ENCODE measurements around the gene ELFN1. TPM values are rescaled to one million over a fixed set of nuclear protein-coding genes. Genes with fewer than 3 reads are reported as not detected.

The ELFN1 gene
- total and polyA plus RNA-seq, 2 donors (not counting 3 experiments of a cell fraction or from before 2014, with no cell fraction given) = 0.37 to 1.0 TPM

DNA sequence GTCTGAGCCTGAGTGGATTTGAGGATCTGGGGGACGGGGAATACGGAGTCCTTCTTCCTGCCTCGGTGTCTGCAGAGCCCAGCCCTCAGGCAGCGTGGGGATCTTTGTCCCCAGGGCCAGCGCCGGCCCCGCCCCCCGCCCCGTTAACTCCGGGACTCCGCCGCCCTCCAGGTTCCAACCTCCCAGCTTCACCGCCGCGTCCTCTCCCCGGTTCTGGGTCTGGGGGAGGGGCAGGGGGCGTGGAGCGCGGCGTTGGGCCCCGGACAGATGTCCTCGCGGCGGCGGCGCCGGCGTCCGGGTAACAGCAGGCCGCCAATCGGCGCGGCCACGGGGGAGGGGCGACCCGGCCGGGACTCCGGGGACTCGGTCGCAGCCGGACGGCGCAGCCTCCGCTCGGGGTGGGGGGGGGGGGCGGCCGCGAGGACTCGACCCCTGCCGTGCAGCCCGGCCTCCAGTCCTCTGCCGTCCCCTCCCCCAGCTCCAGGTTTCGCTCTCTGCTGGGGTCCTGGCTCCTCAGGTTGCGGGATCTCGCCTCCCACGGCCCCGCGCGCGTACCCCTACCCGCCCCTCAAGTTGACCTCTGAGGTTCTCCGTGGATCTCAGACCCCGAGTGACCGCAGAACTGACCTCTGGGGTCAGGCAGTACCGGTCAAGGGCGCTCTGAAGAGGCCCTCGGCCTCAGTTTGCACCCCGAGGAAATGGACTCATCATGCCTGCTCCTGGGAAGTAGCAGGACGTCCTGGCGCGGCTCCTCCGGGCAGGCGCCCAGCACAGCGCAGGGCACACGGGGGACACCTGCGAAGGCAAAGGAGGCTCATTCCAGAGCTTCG, 2.3 kb upstream of the ELFN1 start:
- ChIA-PET CTCF (interaction anchor here (0.6 to 2.2 kb wide), 2 partner anchors 541 to 831 kb away, joined by 3 to 11 read pairs; no protein-coding TSS in a partner anchor), POLR2A (no interaction called here)
- no peak overlapping the region for H3K9ac ChIP-seq (replicated peaks; ENCODE audit: extremely low read depth, insufficient read depth, low read length)
- no peaks in the 10 kb centered on the region for H3K36me3 ChIP-seq (ENCODE audit: control insufficient read depth in 2 of 2, extremely low read depth in 1 of 2, insufficient read depth in 2 of 2, low read length in 2 of 2)
- H3K4me3 ChIP-seq (replicated peaks in 1 of 3; ENCODE audit: insufficient read depth in 1 of 3, low read depth in 1 of 3, low read length in 3 of 3) = no peak overlapping the region
- H3K9me3 ChIP-seq (replicated peaks; ENCODE audit: control insufficient read depth, insufficient read depth, low read length) = no peaks in the 10 kb centered on the region
- no TSS peak for BruUV-seq (replicated peaks)
- no peak overlapping the region for H3K27ac ChIP-seq (ENCODE audit: insufficient read depth, low read depth, low read length)
- H3K4me2 ChIP-seq (ENCODE audit: insufficient read depth, low read length) = peak overlapping the region; percentile 24
- FAIRE-seq (no peak), DNase-seq (ENCODE audit: low read depth, low spot score) (no peak)
- no peaks in the 10 kb centered on the region for H4K20me1 ChIP-seq (replicated peaks; ENCODE audit: control insufficient read depth, extremely low read depth, insufficient read depth, low read length)
- H3K9me1 ChIP-seq (replicated peaks; ENCODE audit: control insufficient read depth, extremely low read depth, insufficient read depth, low read length) = no peaks in the 10 kb centered on the region
- H2AFZ ChIP-seq (ENCODE audit: low read depth, low read length) = peak overlapping the region; percentile 70
- H3K27me3 ChIP-seq (ENCODE audit: control insufficient read depth in 2 of 2, insufficient read depth in 2 of 2, low read length in 2 of 2) = peaks cover 30 to 45% of the 10 kb centered on the region in 2 experiments
- H3K79me2 ChIP-seq (ENCODE audit: control insufficient read depth, insufficient read depth, low read length) = no peaks in the 10 kb centered on the region
- TF ChIP-seq MYC (IDR thresholded peaks at IDR 0.05; ENCODE audit: low read depth, low read length) (no peak), GATA2 (IDR thresholded peaks at IDR 0.05; ENCODE audit: insufficient read depth, insufficient read length, low read depth, low read length) (no peak)
- TF ChIP-seq, protein P1, sequence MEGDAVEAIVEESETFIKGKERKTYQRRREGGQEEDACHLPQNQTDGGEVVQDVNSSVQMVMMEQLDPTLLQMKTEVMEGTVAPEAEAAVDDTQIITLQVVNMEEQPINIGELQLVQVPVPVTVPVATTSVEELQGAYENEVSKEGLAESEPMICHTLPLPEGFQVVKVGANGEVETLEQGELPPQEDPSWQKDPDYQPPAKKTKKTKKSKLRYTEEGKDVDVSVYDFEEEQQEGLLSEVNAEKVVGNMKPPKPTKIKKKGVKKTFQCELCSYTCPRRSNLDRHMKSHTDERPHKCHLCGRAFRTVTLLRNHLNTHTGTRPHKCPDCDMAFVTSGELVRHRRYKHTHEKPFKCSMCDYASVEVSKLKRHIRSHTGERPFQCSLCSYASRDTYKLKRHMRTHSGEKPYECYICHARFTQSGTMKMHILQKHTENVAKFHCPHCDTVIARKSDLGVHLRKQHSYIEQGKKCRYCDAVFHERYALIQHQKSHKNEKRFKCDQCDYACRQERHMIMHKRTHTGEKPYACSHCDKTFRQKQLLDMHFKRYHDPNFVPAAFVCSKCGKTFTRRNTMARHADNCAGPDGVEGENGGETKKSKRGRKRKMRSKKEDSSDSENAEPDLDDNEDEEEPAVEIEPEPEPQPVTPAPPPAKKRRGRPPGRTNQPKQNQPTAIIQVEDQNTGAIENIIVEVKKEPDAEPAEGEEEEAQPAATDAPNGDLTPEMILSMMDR (IDR thresholded peaks at IDR 0.05; ENCODE audit: extremely low read depth in 1 of 2, insufficient read depth in 1 of 2, low read depth in 1 of 2, low read length in 2 of 2) = no peak
- peaks cover 3% of the 10 kb centered on the region for H3K4me1 ChIP-seq (ENCODE audit: control insufficient read depth, extremely low read depth, insufficient read depth, low read length)
- intact Hi-C loops (cut with micrococcal nuclease) (loop anchor here (2.0 to 5.0 kb wide), 2 partner anchors 97 to 680 kb away; partner anchors contain the start of gene PSMG3), dilution Hi-C loops (cut with MboI; ENCODE audit: extremely low pct_ligation_motif_present, low sequenced_read_pairs) (no loop called here)

All from endothelial cell of umbilical vein (primary cell).